ENCODE results near the gene RGS3.

DNA sequence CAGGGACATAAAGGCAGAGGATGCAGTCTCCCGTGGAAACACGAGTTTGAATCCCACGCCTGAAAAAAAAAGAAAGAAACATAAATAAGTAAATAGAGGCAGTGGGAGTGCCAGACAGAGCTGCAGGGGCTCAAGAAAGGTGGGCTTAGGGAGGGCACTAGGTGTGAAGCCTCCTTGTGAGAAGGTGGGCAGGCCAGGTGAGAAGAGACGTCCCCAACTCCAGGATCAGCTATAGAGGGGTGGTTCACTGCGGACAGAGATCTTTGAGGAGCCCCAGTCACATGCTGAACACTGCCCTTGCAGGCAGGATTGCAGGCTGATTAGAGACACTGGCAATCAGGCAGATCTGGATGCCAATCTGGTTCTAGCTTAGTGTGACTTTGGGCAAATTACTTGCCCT is 172.1 kb downstream of the RGS3 start:
- TF ChIP-seq, protein P1, sequence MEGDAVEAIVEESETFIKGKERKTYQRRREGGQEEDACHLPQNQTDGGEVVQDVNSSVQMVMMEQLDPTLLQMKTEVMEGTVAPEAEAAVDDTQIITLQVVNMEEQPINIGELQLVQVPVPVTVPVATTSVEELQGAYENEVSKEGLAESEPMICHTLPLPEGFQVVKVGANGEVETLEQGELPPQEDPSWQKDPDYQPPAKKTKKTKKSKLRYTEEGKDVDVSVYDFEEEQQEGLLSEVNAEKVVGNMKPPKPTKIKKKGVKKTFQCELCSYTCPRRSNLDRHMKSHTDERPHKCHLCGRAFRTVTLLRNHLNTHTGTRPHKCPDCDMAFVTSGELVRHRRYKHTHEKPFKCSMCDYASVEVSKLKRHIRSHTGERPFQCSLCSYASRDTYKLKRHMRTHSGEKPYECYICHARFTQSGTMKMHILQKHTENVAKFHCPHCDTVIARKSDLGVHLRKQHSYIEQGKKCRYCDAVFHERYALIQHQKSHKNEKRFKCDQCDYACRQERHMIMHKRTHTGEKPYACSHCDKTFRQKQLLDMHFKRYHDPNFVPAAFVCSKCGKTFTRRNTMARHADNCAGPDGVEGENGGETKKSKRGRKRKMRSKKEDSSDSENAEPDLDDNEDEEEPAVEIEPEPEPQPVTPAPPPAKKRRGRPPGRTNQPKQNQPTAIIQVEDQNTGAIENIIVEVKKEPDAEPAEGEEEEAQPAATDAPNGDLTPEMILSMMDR (IDR thresholded peaks at IDR 0.05 in 8 of 11, conservative IDR thresholded peaks at IDR 0.05 in 3 of 11), result no peak
- TF ChIP-seq POLR2A (IDR thresholded peaks at IDR 0.05) (no peak), POLR2AphosphoS5 (IDR thresholded peaks at IDR 0.05) (no peak)
